Mucosa of rectum (tissue), 2 donors: ENCODE measurements around the gene ACER3.
A peak's percentile ranks its signal among the peaks of the same experiment; 100 is the strongest.
"Not testable (repeated sequence)": the region's sequence is repeated elsewhere in the genome, so short reads cannot be mapped to it uniquely, and the experiment has no call there.

ENCODE experiments used
- H3K27ac ChIP-seq, 2 donors: one replicate each; pipeline ENCODE4 v1.7.0; 2013; ENCODE audit warnings: inconsistent platforms in 2 of 2, low read depth in 2 of 2, low read length in 2 of 2
- H3K27me3 ChIP-seq, 2 donors: one replicate each; pipeline ENCODE4 v1.7.0; 2013; ENCODE audit warnings: low read length in 2 of 2; ENCODE audit not compliant: control insufficient read depth in 2 of 2, insufficient read depth in 2 of 2
- H3K36me3 ChIP-seq, 2 donors: one replicate each; pipeline ENCODE4 v1.7.0; 2013; ENCODE audit warnings: low read length in 2 of 2; ENCODE audit not compliant: control insufficient read depth in 2 of 2, insufficient read depth in 2 of 2
- H3K4me1 ChIP-seq, 2 donors: one replicate each; pipeline ENCODE4 v1.7.0; 2013; ENCODE audit warnings: low read length in 2 of 2, mild to moderate bottlenecking in 1 of 2; ENCODE audit not compliant: control insufficient read depth in 2 of 2, insufficient read depth in 2 of 2
- H3K4me3 ChIP-seq, 2 donors: one replicate each; pipeline ENCODE4 v1.7.0; 2013; ENCODE audit warnings: low read length in 2 of 2
- H3K9ac ChIP-seq, 2 donors: one replicate each; pipeline ENCODE4 v1.7.0; 2013; ENCODE audit warnings: low read length in 2 of 2, low read depth in 1 of 2, mild to moderate bottlenecking in 1 of 2
- H3K9me3 ChIP-seq, 2 donors: one replicate each; pipeline ENCODE4 v1.7.0; 2013; ENCODE audit warnings: low read length in 2 of 2; ENCODE audit not compliant: control insufficient read depth in 2 of 2
- donor health status: healthy.
- donor health status: Normal muscosa, but diverticular disease.

The ACER3 gene

GRCh38 chr11:77039491-77040400 lies 179.0 kb downstream of the ACER3 start:
- H3K4me1 ChIP-seq = peaks cover 9 to 19% of the 10 kb centered on the region in 2 donors
- H3K9me3 ChIP-seq = no peaks in the 10 kb centered on the region
- peaks cover 3 to 4% of the 10 kb centered on the region in 2 donors for H3K27me3 ChIP-seq
- H3K36me3 ChIP-seq = peaks cover 0 to 8% of the 10 kb centered on the region in 2 donors
- H3K9ac ChIP-seq = peak overlapping the region in 1 of 2 donors; percentile 58
- peak overlapping the region in 1 of 2 donors; percentile 12 for H3K27ac ChIP-seq
- peak overlapping the region; percentile 55 to 56 for H3K4me3 ChIP-seq

- H3K9me3 ChIP-seq = no peaks in the 10 kb centered on the region
- H3K27me3 ChIP-seq = peaks cover 4% of the 10 kb centered on the region in 2 donors
- H3K27ac ChIP-seq = no peak overlapping the region
- H3K4me1 ChIP-seq = peaks cover 9 to 16% of the 10 kb centered on the region in 2 donors
- H3K4me3 ChIP-seq = no peak overlapping the region
- peaks cover 0 to 8% of the 10 kb centered on the region in 2 donors for H3K36me3 ChIP-seq
- H3K9ac ChIP-seq = no peak overlapping the region
Observed at GRCh38 chr11:77040401-77040777, 179.7 kb downstream of the ACER3 start.

- Histone ChIP-seq H3K27me3 (peaks cover 9% of the 10 kb centered on the region in 2 donors), H3K27ac (no peak overlapping the region), H3K36me3 (peaks cover 0 to 8% of the 10 kb centered on the region in 2 donors), H3K4me3 (no peak overlapping the region), H3K9me3 (no peaks in the 10 kb centered on the region), H3K9ac (no peak overlapping the region), H3K4me1 (peaks cover 14 to 15% of the 10 kb centered on the region in 2 donors)
Observed at GRCh38 chr11:77040889-77041288, 180.2 kb downstream of the ACER3 start.

GRCh38 chr11:77042111-77042726 lies 181.5 kb downstream of the ACER3 start:
- H3K27me3 ChIP-seq = peaks cover 6 to 10% of the 10 kb centered on the region in 2 donors

GRCh38 chr11:77044356-77044755 lies 183.6 kb downstream of the ACER3 start:
- Histone ChIP-seq H3K4me3 (no peak overlapping the region), H3K27ac (no peak overlapping the region), H3K36me3 (peaks cover 0 to 8% of the 10 kb centered on the region in 2 donors), H3K27me3 (peaks cover 6 to 10% of the 10 kb centered on the region in 2 donors), H3K9me3 (no peaks in the 10 kb centered on the region), H3K4me1 (peaks cover 18 to 25% of the 10 kb centered on the region in 2 donors), H3K9ac (no peak overlapping the region)

More at GRCh38 chr11:77042111-77042726, 181.5 kb downstream of the ACER3 start:
- H3K4me1 ChIP-seq = peaks cover 11 to 16% of the 10 kb centered on the region in 2 donors
- no peak overlapping the region for H3K4me3 ChIP-seq
- H3K9ac ChIP-seq = no peak overlapping the region
- no peak overlapping the region for H3K27ac ChIP-seq
- H3K36me3 ChIP-seq = peaks cover 0 to 8% of the 10 kb centered on the region in 2 donors
- no peaks in the 10 kb centered on the region for H3K9me3 ChIP-seq

GRCh38 chr11:77044886-77045285 lies 184.2 kb downstream of the ACER3 start:
- H3K27ac ChIP-seq = no peak overlapping the region
- peaks cover 0 to 8% of the 10 kb centered on the region in 2 donors for H3K36me3 ChIP-seq
- peaks cover 20 to 25% of the 10 kb centered on the region in 2 donors for H3K4me1 ChIP-seq
- no peak overlapping the region for H3K9ac ChIP-seq
- H3K27me3 ChIP-seq = peaks cover 6 to 10% of the 10 kb centered on the region in 2 donors
- H3K9me3 ChIP-seq = no peaks in the 10 kb centered on the region
- no peak overlapping the region for H3K4me3 ChIP-seq

GRCh38 chr11:77046060-77046501 lies 185.4 kb downstream of the ACER3 start:
- peaks cover 0 to 8% of the 10 kb centered on the region in 2 donors for H3K36me3 ChIP-seq
- H3K4me3 ChIP-seq = peak overlapping the region in 1 of 2 donors; percentile 13

GRCh38 chr11:77047007-77047927 lies 186.5 kb downstream of the ACER3 start:
- Histone ChIP-seq H3K4me3 (peak overlapping the region; percentile 64 to 67), H3K4me1 (peaks cover 18 to 25% of the 10 kb centered on the region in 2 donors), H3K36me3 (peaks cover 0 to 4% of the 10 kb centered on the region in 2 donors), H3K27me3 (peaks cover 6% of the 10 kb centered on the region in 2 donors), H3K27ac (peak overlapping the region; percentile 68 to 80), H3K9me3 (no peaks in the 10 kb centered on the region), H3K9ac (peak overlapping the region; percentile 60 to 68)

More at GRCh38 chr11:77046060-77046501, 185.4 kb downstream of the ACER3 start:
- Histone ChIP-seq H3K27ac (peak overlapping the region in 1 of 2 donors; percentile 8), H3K27me3 (peaks cover 6 to 10% of the 10 kb centered on the region in 2 donors), H3K9me3 (no peaks in the 10 kb centered on the region), H3K9ac (no peak overlapping the region), H3K4me1 (peaks cover 20 to 25% of the 10 kb centered on the region in 2 donors)

- H3K4me3 ChIP-seq, H3K36me3 ChIP-seq, H3K27me3 ChIP-seq, H3K27ac ChIP-seq, H3K9ac ChIP-seq, H3K9me3 ChIP-seq: not testable (repeated sequence)
- peaks cover 15 to 25% of the 10 kb centered on the region in 2 donors for H3K4me1 ChIP-seq
Observed at GRCh38 chr11:77047928-77048446, 187.3 kb downstream of the ACER3 start.
